Activated CD4-positive, alpha-beta T cell treated with anti-CD3 and anti-CD28 coated beads for 4 hours (primary cell): Measurements from ENCODE around the gene CBS.
"Not testable (repeated sequence)": the region's sequence is repeated elsewhere in the genome, so short reads cannot be mapped to it uniquely, and the experiment has no call there.

Experiments
- DNase-seq, 2 donors: peaks; one replicate each; pipeline ENCODE4 v3.0.0-alpha.2; 2020

The CBS gene

DNA sequence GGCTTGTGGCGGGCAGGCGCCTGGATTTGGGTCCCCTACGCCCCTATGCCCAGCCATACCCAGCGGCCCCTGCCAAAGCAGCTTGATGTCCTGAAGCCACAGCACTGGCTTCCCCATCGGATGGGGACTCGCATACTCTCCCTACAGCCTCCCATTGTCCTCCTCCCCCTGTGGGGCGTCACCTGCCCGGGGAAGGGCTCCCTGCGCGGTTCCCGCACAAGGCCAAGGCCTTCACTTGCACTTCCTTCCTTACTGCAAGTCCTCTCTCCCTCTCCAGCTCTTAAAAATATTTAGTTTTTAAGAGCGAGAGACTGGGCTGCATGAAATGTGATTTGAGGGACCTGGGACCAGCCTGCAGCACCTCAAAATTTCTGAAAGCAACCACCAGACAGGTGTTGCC is 8.9 kb downstream of the CBS start:
- not testable (repeated sequence) for DNase-seq

DNA sequence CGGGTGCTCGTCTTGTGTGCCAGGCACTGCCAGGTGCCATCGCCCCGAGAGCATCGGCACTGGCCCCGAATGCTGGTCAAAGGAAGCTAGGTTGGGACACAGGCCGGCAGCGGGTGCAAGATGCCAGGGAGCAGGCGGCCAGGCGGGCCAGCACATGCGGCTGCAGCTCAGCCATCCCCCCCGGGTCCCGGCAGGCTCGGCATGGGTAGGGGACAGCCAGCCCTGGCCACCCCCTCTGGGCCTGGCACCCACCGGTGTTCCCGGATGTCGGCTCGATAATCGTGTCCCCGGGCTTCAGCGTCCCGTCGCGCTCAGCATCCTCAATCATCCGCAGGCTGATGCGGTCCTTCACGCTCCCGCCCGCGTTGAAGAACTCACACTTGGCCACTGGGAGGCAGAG is 9.6 kb downstream of the CBS start:
- DNase-seq = not testable (repeated sequence)

DNA sequence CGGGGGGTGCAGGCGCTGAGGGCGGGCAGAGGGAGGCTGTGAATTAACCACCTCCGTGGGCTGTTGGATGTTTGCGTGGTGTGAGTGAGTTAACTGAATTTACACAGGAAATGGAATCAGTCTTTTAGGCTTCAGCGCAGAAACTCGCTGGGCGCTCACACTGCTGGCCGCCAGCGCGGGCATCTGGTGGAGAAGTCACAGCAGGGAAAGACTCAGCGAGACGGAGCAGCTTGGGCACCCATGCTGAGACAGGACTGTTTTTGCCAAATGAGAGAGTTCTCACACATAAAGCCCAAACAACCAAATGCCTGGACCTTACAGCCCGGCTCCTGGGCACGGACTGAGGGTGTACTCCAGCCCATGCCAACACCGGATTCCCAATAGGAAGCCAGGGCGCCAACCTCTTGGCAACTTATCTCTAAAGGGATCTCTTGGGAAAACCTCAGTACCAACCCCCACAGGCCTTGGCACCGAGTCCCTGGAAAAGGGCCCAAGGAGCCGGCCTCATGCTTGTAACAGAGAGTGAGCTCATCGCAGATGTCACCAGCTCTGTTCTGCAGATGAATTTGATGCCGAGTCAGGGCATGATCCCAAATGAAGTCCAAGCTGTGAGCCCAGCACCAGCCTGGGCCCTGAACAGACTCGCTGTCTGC is 11.2 kb downstream of the CBS start:
- not testable (repeated sequence) for DNase-seq

DNA sequence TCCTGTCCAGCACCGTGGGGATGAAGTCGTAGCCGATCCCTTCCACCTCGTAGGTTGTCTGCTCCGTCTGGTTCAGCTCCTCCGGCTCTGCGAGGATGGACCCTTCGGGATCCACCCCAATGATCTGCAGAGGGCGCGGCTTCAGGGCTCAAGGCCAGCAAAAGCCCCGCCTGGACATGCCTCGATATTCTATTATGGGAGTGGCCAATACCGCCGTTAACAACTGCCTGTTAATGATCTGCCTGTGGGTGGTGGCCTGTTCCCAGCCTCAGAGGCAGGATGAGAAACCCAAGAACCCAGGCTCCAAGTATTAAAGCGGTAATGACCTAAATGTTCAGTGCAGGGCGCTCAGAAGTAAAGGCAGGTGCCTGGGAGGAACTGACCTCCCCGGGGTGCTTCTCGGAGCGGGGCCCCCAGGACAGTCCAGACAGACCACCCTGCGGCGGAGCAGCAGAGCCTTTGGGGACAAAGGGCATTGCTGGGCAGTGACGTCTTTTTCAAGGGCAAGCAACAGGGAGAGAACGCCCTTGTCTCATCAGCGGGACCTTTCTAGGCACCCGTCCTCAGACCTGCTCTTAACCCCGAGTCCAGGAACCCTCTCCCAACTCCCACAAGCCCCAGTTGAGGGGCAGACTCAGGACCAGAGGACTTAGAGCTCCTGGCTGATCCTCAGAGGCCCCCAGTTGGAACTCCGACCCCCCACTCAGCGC is 12.5 kb downstream of the CBS start:
- DNase-seq = not testable (repeated sequence)

DNA sequence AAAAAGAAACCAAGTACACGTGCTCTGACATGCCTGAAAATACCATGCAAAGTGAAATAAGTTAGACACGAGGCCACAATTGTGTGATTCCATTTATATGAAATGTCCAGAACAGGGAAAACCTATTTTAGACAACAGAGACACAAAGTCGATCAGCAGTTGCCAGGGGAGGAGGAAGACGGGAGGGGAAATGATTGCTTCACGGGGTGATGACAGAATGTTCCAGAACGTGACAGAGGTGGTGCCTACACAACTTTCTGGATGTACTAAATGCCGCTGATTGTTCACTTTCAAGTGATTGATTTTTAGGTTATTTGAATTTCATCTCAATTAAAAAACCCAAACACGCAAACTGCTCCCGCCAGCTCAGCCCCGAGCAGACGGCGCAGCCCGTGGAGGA is 22.5 kb downstream of the CBS start:
- DNase-seq = not testable (repeated sequence)

DNA sequence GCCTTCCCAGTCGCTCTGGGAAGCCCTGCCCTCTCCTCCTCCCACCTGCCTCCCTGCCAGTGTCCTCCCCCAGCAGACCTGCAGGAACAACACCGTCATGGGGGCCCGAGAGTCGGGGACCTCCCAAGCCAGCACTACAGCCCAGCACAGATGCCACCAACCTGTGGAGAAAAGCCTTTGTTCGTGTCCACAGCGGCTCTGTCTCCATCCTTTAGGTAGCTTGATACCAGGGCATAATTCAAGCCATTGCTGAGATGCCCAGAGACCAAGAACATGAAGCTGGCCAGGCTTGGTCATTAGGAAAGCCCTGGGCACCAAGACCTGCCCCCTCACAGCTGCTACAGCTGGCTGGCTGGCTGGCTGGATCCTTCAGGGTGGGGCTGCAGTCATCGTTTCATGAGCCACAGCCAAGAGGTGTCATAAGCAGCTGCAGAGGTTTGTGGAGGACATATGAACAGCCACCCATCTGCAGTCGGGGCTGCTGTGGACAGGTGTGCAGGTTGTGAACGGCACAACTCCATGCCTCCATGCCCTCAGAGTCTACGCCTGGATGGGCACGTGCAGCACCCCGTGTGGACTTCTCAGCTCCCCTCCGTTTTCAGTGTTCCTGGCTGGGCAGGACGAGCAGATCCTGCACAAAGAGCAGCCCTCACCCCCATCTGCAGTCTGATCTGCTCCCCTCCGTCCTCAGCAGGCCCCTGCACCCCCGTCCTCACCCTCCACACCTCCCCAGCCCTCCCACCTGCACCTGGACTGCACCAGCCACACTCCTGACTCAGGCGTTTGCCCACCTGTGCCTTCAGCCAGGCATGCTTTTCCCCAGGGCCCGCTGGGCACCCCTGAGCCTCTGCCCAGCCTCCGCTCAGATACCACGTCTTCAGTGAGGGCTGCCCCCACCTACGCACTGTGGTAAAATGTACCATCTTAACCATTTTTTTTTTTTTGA is 29.5 kb downstream of the CBS start:
- not testable (repeated sequence) for DNase-seq

DNA sequence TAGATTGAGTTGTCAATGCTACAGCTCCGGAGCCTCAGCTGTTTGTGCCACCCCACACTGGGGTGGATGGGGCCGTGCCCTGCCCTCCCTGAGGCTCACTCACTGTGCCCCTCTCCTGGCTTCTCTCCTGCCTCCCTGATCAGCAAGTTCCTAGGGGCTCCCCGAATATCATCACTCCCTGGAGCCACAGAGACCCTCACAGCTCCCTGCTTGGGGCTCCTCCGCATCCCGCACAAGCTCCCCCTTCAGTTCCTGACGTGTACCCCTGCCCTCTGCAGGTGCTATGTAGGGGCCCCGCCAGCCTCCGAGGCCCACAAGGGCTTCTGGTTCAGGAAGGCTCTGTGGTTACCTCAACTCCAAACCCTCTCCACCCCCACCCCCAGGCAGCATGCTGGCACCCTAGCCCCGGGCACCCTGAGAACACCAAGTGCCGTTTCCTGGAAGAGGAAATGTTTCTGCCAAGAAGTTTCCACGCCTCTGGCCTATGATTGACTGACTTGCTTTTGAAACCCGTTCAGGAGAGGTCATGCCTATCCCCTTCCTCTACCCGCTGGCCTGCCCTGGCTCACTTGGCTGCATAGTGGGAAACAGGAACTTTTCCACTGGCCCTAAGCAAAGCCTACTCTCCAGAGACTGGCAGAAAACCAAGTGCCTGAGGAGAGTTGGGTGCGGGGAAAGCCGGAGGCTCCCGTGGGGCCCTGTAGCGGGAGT is 30.3 kb downstream of the CBS start:
- not testable (repeated sequence) for DNase-seq

DNA sequence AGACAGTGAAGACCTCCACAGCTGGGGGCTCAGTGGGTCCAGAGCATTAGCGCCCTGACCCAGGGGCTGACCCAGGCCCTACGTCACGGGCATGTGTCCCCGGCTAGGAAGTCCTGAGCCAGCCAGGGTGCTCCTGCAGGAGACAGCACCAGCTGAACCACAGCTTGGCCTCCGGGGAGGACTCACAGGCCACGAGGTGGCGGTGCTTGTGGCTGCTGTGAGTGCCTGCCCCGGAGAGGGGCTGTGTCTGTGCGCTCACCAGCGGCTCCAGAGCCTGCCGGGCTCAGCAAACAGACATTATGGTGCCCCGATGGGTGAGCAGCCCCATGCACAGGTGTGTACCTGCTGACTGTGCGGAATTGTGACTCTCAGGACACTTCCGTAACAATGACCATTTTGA is 31.1 kb downstream of the CBS start:
- not testable (repeated sequence) for DNase-seq

DNA sequence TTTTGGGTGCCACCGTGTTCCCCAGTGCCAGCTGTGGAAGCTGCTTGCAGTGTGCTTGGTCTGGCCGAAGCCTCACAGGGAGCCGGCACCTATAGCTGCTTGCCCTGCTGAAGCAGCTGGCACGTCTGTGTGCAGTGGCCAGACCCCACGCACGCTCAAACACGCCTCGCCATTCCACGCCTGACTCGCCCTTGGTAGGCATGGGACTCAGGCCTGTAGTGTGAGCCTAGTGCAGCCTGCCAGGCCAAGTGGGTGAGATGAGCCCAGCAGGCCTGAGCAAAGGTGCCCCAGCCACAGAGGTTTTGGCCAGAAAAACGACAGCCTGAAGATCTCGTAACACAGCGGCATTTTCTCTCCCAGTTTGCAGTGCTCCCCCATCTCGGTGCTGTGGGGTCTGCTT is 32.3 kb downstream of the CBS start:
- DNase-seq = not testable (repeated sequence)

DNA sequence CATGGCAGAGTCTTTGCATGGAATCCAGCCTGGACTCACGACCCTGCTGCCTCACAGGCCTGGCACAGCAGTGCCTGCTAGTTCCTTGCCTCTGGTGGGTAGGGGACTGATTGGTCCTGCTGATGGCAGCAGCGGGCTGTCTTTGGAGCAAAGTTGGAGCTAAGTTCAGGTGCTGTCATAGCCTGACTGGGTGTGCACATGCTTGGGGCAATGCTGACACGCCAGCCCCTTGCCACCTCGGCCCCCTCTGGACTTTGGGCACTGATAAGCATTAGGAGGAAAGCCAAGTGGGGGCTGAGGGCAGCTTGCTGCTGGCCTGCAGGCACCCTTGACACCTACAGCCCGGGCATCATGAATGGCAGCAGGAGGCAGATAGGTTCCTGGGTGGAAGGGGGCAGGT is 33.5 kb downstream of the CBS start:
- DNase-seq = not testable (repeated sequence)

DNA sequence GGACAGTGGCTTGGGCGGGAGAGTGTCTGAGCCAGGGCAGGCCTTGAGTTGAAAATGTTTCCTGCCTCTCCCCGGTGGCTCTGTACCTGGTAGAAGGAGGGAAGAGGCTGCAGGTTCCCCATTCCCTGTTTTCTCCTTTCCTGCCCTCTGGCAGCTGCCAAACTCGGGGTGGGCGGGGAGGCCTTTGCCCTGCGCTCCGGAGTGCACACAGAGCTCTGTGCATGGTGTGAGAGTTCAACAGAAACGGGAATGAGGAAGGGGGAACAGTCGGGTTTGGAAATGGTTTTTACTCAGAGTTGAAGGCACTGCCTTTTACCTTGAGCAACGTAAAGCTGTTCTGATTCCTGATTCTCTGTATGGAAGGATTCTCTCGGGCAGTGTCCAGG is 37.0 kb downstream of the CBS start:
- not testable (repeated sequence) for DNase-seq

DNA sequence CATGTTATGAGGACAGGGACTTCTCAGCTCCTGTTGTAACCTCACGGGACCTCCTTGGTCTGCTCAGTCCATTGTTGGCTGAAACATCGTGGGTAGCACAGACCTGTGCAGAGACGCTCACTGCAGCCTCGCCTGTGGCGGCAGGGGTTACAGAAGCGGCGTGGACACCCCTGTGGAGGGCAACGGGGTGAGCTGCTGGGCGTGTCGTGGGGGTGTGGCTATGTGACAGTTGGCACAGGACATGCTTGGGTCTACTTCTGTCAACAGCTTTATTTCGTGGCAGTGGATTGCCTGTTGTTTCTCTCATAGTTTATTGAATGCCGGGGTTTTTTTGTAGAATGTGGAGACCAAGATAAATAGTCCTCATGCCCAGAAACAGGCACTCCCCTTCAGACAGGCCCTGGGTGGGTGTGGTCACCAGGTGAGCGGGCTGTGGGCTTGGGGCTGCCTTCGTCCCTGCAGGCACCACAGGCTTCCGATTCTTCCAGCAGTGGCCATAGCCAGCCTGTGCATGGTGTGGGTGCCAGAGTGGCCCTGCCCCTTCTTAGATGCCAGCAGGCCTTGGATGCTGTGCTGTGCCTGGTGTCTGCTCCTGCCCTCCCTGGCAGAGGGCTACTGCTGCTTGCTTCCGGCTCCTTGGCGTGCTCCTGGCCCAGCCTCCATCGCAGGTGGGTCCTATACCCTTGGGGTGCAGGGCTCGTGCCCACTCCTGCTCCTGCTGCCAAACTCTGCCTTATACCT is 37.5 kb downstream of the CBS start:
- not testable (repeated sequence) for DNase-seq

DNA sequence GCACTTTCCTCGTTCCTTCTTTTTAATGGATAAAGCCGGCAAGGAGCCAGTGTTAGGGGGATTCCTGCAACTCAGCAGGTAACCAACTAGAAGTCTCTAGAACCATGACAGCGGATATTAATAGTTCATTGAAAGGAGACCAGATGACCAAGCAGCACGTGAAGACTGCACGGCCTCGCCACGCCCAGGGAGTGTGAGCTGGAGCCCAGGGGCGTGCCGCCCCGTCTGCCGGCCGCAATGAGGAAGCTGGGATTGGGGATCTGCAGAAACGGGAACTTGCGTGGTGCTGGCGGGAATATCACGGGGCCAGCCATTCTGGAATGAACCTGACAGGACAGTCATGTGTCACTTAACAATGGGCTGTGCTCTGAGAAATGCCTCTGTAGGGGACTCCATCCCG is 38.7 kb downstream of the CBS start:
- not testable (repeated sequence) for DNase-seq

DNA sequence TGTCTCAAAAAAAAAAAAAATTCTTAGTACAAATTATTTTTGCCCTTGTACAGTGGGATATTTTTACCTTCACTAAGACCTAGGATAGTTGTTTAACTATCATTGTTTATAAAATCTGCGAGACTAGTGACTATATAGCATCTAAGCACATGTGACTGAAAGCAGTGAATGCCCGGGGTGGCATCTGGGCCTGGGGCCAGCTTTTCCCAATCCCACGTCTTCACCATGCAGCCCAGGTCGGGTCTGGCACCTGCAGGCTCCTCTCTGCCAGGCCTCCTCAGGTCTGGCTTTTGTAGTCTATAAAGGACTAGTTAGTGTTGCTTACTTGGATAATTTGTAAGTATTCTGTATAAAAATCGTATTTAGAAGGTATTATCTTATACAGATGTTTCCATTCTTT is 40.8 kb downstream of the CBS start:
- no peak for DNase-seq

DNA sequence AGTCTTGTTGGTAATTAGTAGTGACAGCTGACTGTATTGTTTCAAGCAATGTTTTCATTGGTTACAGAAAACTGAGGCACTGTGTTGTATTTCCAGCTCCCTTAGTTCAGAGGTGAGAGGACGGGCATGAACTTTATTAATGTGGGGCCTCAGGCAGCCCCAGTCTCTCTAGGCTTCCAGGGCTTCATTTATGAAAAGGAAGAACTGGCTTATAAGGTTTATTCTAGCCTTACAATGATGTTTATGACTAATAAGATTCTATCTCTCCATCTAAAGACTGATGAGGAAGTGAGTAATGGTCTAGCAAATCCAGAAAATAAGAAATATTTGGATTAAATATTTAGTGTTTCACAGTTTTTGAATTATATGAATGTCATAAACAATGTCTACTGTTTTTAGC is 41.5 kb downstream of the CBS start:
- no peak for DNase-seq

DNA sequence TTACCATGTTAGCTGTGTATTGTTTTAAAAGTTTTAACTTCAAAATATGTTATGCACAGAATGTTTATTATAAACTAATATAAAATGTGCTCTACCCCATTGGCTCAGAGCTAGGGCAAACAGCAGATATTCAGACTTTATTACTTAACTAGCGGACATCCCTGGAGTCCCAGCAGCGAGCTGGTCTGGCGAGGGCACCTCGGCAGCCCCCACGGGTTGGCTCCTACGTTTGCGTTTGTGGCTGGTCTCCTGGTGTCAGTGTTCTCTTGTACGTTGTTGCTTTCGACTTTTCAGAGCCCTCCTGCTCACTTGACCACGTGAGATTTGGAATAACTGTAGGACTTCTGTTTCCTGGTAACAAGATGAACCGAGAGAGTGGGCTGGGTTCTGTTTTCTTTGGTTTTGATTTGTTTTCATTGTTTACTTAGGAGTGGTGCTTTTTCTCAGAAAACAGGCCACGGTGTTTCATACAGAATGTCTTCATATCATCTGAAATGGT is 44.5 kb downstream of the CBS start:
- DNase-seq = no peak

DNA sequence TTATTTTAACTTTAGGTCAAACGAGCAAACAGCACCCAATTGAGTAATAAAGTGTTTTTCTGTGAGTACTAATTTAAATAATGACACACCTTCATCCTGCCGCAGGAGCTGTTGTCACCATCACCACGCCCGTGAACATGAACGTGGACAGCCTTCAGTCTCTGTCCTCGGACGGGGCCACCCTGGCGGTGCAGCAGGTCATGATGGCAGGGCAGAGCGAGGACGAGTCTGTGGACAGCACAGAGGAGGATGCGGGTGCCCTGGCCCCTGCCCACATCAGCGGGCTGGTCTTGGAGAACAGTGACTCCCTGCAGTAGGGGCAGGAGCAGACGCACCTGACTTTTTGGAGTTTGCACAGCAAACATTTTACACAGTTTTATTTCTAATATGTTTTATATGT is 45.9 kb downstream of the CBS start:
- DNase-seq = no peak

DNA sequence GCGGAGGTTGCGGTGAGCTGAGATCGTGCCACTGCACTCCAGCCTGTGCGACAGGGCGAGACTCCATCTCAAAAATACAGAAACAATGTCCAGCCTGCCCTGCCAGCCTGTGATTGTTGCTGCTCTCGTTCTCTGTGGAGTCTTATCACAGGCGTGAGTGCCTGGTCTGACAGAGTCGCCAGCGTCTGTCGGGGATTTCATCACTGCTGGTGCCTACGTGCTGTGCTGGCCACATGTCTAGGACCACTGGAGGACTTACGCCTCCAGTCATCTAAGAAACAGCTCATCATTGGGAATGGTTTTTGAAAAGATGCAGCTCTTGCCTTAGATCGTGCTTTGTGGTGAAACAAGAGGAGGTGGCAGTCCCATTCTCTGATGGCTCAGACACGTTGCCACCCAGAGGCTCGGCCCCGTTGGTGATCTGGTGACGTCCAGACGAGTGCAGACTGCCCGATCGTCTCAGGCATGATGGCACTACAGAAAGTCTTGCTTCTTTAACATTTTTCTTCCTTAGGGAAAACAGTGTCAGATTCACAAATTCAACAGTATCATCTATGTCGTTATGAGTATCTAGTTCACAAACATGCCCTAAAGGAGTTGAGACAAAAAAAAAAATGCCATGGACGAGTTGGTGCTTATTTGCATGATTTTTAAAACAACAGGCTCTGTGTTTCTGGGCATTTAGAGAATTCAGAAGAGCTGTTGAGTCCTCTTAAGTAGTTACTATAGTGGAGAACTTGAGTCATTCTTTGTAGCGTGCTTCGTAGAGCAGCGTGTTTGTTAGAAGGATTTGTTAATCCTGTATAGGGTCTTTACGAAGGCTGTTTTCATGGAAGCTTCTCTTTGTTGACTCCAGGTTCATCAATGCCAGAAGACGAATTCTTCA is 47.5 kb downstream of the CBS start:
- DNase-seq = no peak

DNA sequence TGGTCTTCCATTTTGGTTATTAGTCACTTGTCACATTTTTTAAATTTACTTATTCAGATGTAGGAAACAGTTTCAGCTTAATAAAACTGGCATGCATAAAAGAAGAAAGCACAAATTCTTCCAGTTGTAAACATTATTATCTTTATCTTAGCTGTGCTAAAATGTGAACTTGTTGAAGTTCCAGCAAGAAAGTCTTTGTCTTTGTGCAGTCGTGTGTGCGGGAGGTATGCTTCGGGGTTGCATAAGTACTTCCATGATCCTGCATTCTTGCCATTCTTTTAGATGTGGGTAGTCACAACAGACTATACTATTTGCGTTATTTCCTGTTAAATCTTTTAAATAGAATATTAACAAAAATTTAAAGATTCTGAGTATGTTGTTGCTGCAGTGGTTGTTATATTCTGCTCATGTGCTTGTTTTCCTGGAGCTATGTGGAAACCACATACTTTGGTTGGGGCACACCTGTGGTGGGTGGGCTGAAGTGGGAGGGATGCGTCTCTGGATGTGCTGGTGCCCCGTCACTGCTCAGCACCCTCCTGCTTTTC is 49.9 kb downstream of the CBS start:
- no peak for DNase-seq

DNA sequence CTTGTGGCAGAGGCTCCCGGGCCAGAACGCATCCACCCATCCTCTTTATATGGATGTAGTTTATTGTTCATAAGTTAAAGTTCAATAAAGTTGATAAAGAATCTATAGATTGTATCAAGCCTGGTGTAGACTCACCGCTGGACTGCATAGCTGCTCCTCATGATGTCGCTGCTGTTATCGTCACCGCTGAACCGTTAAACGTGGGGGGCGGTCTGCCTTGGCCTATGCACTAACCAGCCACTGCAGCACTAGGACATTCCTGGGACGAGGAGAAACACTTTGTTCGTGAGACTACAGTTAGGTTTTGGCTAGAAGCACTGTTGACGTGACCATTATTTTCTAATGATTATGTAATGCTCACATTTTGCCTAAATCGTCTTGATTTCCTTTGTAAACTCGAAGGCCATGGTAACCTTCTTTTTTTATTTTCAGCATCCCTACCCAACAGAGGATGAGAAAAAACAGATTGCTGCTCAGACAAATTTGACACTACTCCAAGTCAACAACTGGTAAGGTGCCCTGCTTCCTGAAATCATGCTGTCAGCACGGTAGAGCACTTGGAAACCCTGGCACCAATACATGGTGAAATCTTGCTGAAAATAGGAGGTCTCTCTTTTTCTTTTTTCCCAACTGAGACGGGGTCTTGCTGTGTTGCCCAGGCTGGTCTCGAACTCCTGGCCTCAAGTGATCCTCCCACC is 51.0 kb downstream of the CBS start:
- no peak for DNase-seq
